HG02840 (cell line): ENCODE data around the gene RNF114.
"Not testable (repeated sequence)": the region's sequence is repeated elsewhere in the genome, so short reads cannot be mapped to it uniquely, and the experiment has no call there.

Experiments used
- ATAC-seq: cut with Tn5 transposase; IDR thresholded peaks from one replicate; pipeline ENCODE4 v1.9.1; 2021; ENCODE audit warnings: mild to moderate bottlenecking, moderate library complexity, moderate number of reproducible peaks; ENCODE audit not compliant: unreplicated experiment, low FRiP score

RNF114 gene

DNA sequence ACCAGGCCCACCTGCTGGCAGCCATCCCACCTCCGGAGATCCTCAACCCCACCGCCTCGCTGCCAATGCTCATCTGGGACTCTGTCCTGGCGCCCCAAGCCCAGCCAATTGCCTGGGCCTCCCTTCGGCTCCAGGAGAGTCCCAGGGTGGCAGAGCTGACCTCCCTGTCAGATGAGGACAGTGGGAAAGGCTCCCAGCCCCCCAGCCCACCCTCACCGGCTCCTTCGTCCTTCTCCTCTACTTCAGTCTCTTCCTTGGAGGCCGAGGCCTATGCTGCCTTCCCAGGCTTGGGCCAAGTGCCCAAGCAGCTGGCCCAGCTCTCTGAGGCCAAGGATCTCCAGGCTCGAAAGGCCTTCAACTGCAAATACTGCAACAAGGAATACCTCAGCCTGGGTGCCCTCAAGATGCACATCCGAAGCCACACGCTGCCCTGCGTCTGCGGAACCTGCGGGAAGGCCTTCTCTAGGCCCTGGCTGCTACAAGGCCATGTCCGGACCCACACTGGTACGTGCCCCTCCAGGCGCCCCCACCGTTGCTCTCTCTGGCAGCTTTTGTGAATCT lies 47.7 kb downstream of the RNF114 start:
- ATAC-seq: no peak

DNA sequence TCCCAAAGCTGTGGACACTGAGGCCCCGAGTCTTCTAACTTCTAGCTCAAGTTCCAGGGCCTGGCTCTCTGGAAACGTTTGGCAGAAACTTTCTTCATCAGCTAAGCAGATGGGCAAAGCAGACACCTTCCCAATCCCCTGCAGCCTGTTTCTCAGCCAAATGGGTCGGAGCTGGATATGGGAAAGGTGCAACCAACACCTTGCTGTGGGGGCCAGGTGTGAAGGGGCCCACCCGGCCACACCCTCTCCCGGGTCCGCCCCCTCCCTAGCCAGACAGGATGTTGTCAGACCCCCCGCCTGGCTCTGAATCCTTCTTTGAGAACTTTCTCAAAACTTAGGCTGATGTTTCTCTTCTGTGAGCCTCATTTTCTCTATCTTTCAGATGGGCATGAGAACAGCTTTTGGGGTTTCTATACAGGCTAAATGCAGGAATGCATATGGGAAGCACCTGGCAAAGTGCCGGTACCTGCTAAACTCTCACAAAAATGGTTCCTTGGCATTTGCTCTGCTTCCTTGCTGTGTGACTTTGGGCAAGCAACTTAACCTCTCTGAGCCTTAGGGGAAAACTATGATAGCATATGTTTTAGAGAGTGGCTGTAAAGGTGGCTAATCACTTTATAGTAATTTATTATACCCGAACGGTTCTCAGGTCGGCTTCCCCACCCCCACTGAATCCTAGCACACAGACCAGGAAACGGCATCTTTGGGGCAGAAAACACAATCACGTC lies 48.4 kb downstream of the RNF114 start:
- no peak for ATAC-seq

DNA sequence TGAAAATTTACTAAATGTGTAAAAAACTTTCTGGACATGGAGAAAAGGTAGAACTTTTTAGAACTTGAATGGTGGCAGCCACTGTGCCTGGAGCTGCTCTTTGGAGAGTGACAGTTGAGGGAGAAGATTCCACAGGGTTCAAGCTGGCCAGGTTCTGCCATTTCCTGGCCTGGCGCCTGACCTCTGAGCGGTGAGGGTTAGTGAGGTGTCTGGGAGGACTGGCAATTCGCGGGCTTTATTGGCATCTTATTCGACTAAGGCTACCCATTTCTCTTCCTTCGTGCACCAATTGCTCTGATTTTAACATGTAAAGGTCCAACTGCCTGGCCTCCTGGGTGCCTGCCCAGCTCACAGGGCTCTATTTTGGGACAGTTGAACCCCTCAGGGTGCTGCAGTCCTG lies 49.0 kb downstream of the RNF114 start:
- no peak for ATAC-seq

DNA sequence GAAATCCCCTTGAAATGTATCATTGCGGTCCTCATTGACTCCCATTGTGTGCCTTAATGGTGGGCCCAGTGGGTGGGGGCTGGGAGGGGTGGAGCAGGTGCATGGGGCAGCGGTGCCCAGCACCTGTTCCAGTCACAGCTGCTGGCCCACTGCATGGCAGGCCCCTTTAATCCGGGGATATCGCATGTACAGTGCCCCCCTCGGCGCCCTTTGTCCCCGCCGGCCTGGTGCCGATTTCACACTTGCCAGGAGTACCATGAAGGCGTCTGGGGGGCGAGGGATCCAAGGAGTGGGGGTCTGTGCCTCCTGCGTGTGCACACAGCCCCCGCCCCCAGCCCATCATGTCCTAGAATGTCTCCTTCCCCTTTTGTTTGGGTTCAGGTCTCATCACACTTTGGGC lies 49.4 kb downstream of the RNF114 start:
- ATAC-seq: no peak

DNA sequence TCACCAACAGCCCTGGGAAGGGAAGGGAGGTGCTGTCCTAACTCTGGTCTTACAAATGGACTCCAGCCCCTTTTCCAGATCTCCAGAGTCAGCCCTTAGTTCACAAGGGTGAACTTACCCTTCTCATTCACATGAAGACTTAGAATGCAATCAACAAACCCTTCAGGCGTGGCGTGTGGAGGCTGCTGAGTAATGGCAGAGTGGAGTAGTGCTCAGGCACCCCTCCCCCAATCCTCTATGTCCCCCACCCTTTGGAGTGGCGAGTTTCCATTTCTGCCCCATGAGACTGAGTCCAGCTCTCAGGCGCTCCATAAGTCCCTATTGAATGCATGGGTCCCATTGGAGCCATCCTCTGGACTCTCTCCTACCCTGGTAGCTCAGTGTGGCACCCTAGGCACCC lies 49.9 kb downstream of the RNF114 start:
- no peak for ATAC-seq

DNA sequence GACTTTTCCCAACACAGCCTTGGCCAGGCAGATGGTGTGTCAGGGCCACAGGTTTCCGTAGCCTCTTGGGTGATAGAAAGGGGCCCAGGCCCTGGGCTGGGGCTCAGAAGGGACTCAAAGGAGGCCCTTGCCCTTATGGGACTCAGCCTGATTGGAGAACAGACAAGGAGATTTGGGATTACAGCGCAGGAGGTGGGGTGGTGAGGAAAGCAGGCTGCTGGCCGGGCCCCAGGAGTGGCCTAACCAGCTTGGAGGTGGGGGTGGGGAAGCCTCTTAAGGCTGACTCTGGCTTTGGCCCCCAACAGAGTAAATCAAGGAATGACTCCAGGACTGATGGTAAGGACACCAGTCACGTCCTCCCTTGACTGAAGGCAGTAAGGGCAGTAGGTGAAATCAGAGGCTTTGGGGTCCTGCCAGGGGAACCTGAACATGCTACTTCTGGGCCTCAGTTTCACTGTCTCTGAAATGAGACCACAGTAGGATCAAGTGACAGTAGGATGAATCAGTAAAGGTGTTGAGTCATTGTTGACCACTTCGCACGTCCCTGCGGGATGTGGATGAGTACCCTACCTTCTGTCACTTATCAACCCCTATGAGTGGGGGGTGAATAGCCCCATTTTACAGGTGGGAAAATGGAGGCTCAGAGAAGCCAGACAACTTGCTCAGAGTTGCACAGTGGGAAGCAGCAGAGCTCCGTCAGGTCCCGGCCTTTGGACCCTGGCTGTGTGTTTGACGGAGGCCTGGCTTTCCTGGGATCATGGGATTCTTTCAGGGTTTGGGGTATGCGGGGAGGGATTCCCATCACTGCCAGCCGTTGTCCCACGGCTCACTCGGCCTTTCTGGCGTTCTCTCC lies 51.0 kb downstream of the RNF114 start:
- no peak for ATAC-seq

DNA sequence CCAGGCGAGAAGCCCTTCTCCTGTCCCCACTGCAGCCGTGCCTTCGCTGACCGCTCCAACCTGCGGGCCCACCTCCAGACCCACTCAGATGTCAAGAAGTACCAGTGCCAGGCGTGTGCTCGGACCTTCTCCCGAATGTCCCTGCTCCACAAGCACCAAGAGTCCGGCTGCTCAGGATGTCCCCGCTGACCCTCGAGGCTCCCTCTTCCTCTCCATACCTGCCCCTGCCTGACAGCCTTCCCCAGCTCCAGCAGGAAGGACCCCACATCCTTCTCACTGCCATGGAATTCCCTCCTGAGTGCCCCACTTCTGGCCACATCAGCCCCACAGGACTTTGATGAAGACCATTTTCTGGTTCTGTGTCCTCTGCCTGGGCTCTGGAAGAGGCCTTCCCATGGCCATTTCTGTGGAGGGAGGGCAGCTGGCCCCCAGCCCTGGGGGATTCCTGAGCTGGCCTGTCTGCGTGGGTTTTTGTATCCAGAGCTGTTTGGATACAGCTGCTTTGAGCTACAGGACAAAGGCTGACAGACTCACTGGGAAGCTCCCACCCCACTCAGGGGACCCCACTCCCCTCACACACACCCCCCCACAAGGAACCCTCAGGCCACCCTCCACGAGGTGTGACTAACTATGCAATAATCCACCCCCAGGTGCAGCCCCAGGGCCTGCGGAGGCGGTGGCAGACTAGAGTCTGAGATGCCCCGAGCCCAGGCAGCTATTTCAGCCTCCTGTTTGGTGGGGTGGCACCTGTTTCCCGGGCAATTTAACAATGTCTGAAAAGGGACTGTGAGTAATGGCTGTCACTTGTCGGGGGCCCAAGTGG lies 51.9 kb downstream of the RNF114 start:
- ATAC-seq: no peak

DNA sequence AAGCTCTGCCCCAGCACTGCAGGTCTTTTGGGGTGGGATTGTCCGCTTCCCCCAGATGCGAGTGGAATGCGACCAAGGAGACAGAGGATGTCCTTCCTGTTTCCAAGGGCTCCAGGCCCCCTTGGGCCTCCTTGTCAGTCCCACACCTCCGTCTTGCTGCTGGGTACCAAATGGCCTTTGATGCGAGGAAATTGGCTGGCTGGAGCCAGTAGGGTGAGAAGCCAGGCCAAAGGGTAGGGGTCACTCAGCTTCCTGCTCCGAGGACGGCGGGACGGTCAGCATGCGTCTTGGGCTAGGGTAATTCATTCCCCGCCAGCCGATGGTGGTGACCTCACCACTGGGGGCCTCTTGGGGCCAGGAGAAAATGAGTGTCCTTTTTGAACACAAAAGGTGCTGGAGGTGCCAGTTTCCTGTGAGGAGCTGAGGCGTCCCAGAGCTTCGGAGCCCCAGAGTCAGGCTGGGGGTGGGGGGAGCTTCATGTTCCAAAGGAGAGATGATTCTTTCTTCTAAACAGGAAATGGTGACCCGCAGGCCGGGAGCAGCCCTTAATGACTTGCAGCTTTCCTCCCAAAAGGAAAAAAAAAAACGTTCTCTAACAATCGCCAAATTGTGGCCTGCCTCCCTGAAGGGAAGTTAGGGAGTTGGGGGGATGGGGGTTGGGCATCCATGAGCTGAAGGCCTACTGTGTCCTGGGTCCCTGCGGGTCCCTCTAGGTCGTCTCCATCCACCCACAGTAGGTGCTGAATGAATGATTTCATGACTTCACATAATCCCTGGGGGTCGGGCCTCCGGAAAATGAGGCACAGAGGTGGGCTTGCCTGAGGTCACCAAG lies 53.3 kb downstream of the RNF114 start:
- ATAC-seq: no peak

DNA sequence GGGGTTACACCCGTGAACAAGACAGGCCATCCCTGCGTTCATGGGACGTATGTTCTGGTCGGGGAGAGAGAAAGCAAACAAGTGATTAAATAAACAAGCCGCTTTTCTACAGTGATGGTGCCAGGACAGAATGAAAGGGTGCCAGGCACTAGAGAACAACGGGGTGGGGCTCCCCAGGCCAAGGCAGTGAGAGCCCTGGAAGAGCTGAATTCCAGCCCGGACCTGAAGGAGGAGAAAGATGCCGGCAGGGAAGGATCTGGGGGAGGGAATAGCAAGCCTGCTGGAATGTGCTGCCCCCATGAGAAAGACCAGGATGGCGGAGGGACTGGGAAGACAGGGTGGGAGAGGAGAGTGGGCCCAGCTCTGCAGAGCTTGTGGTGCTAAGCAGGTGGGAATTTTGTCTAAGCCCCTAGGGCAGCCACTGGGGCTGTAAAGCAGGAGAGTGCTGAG lies 54.1 kb downstream of the RNF114 start:
- ATAC-seq: no peak

DNA sequence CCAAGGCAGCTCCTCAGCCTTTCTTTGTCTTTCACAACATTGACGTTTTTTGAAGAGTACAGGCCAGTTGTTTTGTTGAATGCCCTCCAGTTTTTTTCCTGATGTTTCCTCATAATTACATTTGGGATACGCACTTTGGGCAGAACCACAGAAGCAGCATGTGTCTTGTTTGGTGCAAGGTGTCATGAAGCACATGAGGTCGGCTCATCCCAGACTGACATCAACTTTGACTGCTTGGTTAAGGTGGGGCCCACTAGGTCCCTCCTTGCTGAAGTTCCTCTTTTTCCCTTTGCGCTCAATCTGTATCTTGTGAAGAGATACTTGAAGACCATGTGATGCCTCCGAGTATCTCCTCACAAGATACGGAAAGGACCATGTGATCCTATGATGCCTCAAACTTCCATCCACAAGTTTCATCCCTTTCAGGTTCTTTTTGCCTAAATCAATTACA lies 57.1 kb downstream of the RNF114 start:
- no peak for ATAC-seq

DNA sequence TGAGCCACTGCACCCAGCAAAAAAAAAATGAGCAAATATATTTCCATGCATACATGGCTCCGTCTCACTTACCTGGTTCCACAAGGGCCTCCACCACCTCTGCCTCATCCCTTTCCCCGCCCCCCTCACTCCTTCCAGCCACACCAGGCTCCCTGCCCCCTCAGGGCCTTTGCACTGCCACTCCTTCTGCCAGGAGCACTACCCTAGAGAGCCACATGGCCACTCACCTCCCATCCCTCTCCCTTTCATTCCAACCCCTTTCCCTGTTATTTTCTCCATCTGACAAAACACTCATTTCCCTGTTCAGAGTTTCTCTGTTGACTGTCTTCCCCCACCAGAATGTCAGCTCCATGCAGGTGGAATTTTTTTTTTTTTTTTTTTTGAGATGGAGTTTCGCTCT lies 59.4 kb downstream of the RNF114 start:
- ATAC-seq: no peak

DNA sequence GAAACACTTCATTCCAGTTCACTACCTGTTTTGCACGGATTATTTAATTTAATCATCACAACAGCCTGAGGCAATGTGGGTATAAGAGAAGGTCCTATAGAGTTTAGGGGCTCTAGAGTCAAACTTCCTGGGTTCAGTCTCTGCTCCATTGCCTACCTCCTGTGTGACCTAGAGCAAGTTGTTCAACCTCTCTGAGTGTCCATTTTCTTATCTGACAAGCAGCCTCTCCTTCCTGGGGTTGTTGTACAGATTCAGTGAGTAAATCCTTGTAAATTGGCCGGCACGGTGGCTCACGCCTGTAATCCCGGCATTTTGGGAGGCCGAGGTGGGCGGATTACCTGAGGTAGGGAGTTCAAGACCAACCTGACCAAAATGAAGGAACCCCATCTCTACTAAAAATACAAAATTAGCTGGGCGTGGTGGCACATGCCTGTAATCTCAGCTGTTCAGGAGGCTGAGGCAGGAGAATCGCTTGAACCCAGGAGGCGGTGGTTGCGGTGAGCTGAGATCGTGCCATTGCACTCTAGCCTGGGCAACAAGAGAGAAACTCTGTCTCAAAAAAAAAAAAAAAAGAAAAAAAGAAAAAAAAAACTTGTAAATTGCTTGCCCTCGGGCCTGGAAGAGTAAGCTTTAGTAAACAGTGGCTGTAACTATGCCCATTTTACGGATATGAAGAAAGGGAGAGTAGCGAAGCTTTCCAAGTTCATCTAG lies 62.4 kb downstream of the RNF114 start:
- ATAC-seq: not testable (repeated sequence)

DNA sequence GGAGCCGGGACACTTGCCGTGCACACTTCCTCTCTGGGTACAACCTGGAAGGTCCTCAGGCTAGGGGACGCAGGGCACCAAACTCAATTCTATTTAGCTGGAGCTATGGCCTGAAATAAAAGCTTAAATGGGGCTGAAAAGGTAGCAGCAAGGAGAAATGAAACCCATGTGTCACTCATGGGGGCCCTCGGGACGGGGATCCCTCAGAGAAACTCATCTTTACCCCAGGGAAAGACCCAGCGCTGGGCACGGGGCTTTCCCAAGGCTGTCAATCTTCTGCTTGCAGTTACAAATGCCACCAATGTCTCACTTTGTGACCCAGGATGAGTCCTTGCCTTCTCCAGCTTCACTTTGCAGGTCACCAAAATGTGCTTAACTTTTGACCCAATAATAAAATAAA lies 63.1 kb downstream of the RNF114 start:
- ATAC-seq: peak; percentile 55

DNA sequence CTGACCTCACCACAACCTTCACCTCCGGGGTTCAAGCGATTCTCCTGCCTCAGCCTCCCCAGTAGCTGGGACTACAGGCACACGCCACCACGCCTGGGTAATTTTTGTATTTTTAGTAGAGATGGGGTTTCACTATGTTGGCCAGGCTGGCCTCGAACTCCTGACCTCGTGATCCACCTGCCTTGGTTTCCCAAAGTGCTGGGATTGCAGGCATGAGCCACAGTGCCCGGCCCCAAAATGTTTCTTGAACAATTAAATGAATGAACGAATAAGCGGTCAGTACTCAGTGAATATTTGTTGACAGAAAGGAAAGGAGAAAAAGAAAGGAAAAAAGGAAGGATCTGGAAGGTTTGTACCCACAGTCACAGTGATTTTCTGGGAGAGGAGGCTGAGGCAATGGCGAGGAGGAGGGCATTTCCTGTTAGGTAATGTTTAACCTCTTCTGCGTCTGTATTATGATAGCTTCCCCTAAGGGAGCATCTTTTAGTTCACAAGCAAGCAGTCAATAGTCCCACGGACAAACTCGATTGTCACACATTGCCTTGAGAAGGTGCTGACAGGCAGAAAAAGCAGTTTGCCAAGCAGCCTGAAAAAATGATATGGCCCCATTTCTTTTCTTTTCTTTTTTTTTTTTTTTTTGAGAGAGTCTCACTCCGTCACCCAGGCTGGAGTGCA lies 64.5 kb downstream of the RNF114 start:
- ATAC-seq: not testable (repeated sequence)

DNA sequence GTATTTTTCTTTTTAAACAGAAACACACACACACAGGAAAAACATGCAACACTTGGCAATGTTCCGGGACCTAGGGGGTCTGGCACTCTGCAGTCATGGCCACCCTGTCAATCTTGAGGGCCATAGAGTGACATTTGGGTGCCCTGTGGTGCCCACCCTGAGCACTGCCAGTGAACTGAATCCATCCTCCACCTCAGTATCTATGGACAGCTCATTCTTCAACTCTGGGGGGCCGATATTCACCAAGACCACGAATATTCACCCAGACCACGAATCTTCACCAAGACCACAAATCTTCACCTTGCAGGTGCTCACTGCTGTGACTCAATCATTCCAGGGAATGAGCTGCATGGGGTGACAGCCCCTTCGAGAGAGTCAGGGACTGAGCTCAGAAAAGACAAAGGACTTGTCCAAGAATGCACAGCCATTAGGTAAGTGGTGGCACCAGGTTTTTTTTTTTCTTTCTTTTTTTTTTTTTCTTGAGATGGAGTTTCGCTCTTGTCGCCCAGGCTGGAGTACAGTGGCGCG lies 65.7 kb downstream of the RNF114 start:
- no peak for ATAC-seq

DNA sequence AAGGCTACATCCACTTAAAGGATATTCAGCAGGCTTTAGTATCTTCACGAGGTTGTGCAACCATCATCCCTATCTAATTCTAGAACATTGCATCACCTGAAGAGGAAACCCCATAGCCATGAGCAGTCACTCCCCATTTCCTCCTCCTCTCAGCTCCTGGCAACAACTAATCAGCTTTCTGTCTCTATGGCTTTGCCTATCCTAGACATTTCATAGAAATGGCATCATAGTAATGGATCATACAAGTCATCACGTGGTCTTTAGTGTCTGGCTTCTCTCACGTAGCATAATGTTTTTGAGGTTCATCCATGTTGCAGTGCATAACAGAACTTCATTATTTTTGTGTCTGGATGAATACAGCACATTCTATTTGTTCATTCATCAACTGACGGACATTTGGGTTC lies 67.1 kb downstream of the RNF114 start:
- ATAC-seq: no peak
